WERI-Rb-1 (cell line): Measurements from ENCODE around the gene PKMYT1.

Experiments used
- DNase-seq: peaks from one replicate; pipeline ENCODE4 v3.0.0-alpha.2; 2020
- H3K27ac ChIP-seq: fragments of 250-450 bp; sonication (Bioruptor Pico); 2 replicates; pipeline ENCODE4 v1.5.1; 2020; ENCODE audit warnings: mild to moderate bottlenecking, moderate library complexity
- H3K27me3 ChIP-seq: fragments of 250-450 bp; sonication (Bioruptor Pico); 2 replicates; pipeline ENCODE4 v1.5.1; 2021; ENCODE audit warnings: mild to moderate bottlenecking, low read depth, moderate library complexity; ENCODE audit not compliant: insufficient read depth, severe bottlenecking
- H3K36me3 ChIP-seq: fragments of 250-450 bp; sonication (Bioruptor Pico); 2 replicates; pipeline ENCODE4 v1.5.1; 2020; ENCODE audit warnings: mild to moderate bottlenecking, moderate library complexity
- H3K4me3 ChIP-seq: 2 replicates; pipeline ENCODE4 v1.5.1; 2011; ENCODE audit warnings: low read depth, mild to moderate bottlenecking, control low read depth, low read length
- H3K9me3 ChIP-seq: fragments of 250-450 bp; sonication (Bioruptor Pico); 2 replicates; pipeline ENCODE4 v1.5.1; 2021; ENCODE audit warnings: mild to moderate bottlenecking, moderate library complexity; ENCODE audit not compliant: severe bottlenecking
- CTCF ChIP-seq: IDR thresholded peaks from 2 replicates; pipeline ENCODE4 v1.5.1; 2011; ENCODE audit warnings: low read depth, mild to moderate bottlenecking, control low read depth, inconsistent platforms, low read length

Gene PKMYT1

DNA sequence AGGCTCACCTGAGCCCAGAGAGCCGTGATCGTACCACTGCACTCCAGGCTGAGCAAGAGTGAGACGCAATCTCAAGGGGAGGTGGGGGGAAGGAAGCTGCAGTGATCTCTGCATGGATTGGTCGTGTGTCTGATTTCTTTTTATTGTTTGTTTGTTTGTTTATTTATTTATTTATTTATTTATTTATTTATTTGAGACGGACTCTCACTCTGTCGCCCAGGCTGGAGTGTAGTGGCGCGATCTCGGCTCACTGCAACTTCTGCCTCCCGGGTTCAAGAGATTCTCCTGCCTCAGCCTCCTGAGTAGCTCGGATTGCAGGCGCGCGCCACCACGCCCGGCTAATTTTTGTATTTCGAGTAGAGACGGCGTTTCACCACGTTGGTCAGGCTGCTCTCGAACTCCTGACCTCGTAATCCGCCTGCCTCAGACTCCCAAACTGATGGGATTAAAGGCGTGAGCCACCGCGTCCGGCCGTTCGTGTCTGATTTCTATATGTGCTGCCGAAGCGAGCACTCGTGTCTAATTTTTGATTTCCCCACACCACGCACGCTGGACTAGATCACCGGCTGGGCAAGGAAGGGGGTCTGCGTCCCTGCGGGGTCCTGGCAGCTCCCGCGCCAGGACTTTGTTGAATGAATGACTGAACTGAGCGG, 39.5 kb upstream of the PKMYT1 start:
- Histone ChIP-seq H3K9me3 (no peaks in the 10 kb centered on the region), H3K4me3 (peak overlapping the region; percentile 57), H3K27me3 (no peaks in the 10 kb centered on the region), H3K27ac (peak overlapping the region; percentile 65), H3K36me3 (peaks cover 8% of the 10 kb centered on the region)
- no peak for TF ChIP-seq CTCF
- no peak for DNase-seq

- Histone ChIP-seq H3K27ac (no peak within 1 kb of the TSS), H3K27me3 (no peaks in the 10 kb centered on the region), H3K9me3 (no peaks in the 10 kb centered on the region), H3K36me3 (peaks cover 8% of the 10 kb centered on the region), H3K4me3 (no peak within 1 kb of the TSS)
- peak; percentile 37; the same call in 1 of the 2 replicates for TF ChIP-seq CTCF
- no peak for DNase-seq
Observed at GRCh38 chr16:3017794-3018506, 37.7 kb upstream of the PKMYT1 start, which contains the start of gene CLDN6. Gene CLDN6 (minus strand): TSS chr16:3018183. CDS start chr16:3016021, 2,162 bp downstream.

GRCh38 chr16:3017344-3017743, 37.1 kb upstream of the PKMYT1 start:
- Histone ChIP-seq H3K36me3 (peaks cover 4% of the 10 kb centered on the region; the same call in 1 of the 2 replicates), H3K27me3 (no peaks in the 10 kb centered on the region), H3K27ac (no peak overlapping the region), H3K4me3 (no peak overlapping the region), H3K9me3 (no peaks in the 10 kb centered on the region)
- DNase-seq = no peak
- TF ChIP-seq CTCF = no peak

- Histone ChIP-seq H3K9me3 (no peaks in the 10 kb centered on the region), H3K36me3 (no peaks in the 10 kb centered on the region), H3K27me3 (no peaks in the 10 kb centered on the region), H3K27ac (no peak overlapping the region), H3K4me3 (no peak overlapping the region)
- TF ChIP-seq CTCF = no peak
- DNase-seq = no peak
Observed at GRCh38 chr16:3015865-3016521, 35.7 kb upstream of the PKMYT1 start.

DNA sequence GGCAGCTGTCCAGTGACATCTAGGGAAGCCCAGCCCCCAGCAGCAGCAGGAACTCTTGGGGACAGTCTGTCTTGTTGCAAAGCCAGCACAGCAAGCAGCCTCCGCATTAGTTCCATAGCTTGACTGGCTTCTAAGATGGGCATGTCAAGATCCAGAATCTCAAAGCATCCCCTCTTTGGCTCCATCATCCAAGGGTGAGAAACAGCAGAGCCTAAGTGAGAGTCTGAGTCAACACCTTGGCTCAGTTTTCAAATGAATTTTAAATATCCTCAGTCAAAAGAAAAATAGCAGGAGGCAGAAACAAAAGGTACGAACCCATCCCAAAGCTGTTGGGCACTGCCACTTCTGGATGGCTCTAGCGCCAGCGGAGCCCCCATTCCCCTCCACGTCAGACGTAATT, 34.7 kb upstream of the PKMYT1 start:
- no peaks in the 10 kb centered on the region for H3K27me3 ChIP-seq
- no peak for DNase-seq
- no peaks in the 10 kb centered on the region for H3K9me3 ChIP-seq
- no peaks in the 10 kb centered on the region for H3K36me3 ChIP-seq
- no peak overlapping the region for H3K27ac ChIP-seq
- no peak for TF ChIP-seq CTCF
- H3K4me3 ChIP-seq = no peak overlapping the region
